ENCODE data around the gene LEMD2. TPM values are rescaled to one million over a fixed set of nuclear protein-coding genes. Genes with fewer than 3 reads are reported as not detected.
A peak's percentile ranks its signal among the peaks of the same experiment; 100 is the strongest.

LEMD2 gene
- total RNA-seq, 1 donor from 2014 or later, result 29.6 TPM

- DNase-seq (ENCODE audit: low spot score), result no peak
- intact Hi-C loops (cut with DNase I), result no loop called here
Observed at GRCh38 chr6:33730611-33731010, 58.3 kb downstream of the LEMD2 start.

GRCh38 chr6:33729059-33729458 lies 59.9 kb downstream of the LEMD2 start:
- no peak for DNase-seq (ENCODE audit: low spot score)

GRCh38 chr6:33728438-33728837 lies 60.5 kb downstream of the LEMD2 start:
- intact Hi-C loops (cut with DNase I), result no loop called here
- DNase-seq (ENCODE audit: low spot score), result no peak

More at GRCh38 chr6:33729059-33729458, 59.9 kb downstream of the LEMD2 start:
- intact Hi-C loops (cut with DNase I), result no loop called here

- DNase-seq (ENCODE audit: low spot score), result peak; percentile 81
- intact Hi-C loops (cut with DNase I), result no loop called here
Observed at GRCh38 chr6:33727932-33728331, 61.0 kb downstream of the LEMD2 start.

GRCh38 chr6:33727126-33727525 lies 61.8 kb downstream of the LEMD2 start:
- intact Hi-C loops (cut with DNase I), result no loop called here
- DNase-seq (ENCODE audit: low spot score), result no peak

- no peak for DNase-seq (ENCODE audit: low spot score)
- intact Hi-C loops (cut with DNase I), result no loop called here
Observed at GRCh38 chr6:33726696-33727095, 62.2 kb downstream of the LEMD2 start.

- intact Hi-C loops (cut with DNase I), result no loop called here
- no peak for DNase-seq (ENCODE audit: low spot score)
Observed at GRCh38 chr6:33725891-33726673, 62.8 kb downstream of the LEMD2 start.

GRCh38 chr6:33725222-33725621 lies 63.7 kb downstream of the LEMD2 start:
- intact Hi-C loops (cut with DNase I), result no loop called here
- no peak for DNase-seq (ENCODE audit: low spot score)

GRCh38 chr6:33724102-33725023 lies 64.6 kb downstream of the LEMD2 start:
- no peak for DNase-seq (ENCODE audit: low spot score)
- intact Hi-C loops (cut with DNase I), result no loop called here

- DNase-seq (ENCODE audit: low spot score), result no peak
- intact Hi-C loops (cut with DNase I), result no loop called here
Observed at GRCh38 chr6:33723371-33724085, 65.4 kb downstream of the LEMD2 start.

GRCh38 chr6:33722103-33722623 lies 66.8 kb downstream of the LEMD2 start:
- no peak for DNase-seq (ENCODE audit: low spot score)
- intact Hi-C loops (cut with DNase I), result no loop called here

- DNase-seq (ENCODE audit: low spot score), result no peak
- intact Hi-C loops (cut with DNase I), result no loop called here
Observed at GRCh38 chr6:33721508-33721907, 67.4 kb downstream of the LEMD2 start.

Other genes with a start within 250 kb of the LEMD2 start
- gene BAK1, start 208.9 kb downstream of the LEMD2 start, total RNA-seq, result 18.8 TPM
- gene ITPR3, start 167.8 kb downstream of the LEMD2 start, total RNA-seq, result 6.9 TPM
- 209 TPM for gene UQCC2, start 77.4 kb downstream of the LEMD2 start, total RNA-seq
- 16.6 TPM for gene IP6K3, start 42.2 kb downstream of the LEMD2 start, total RNA-seq
- gene MLN, start 14.9 kb upstream of the LEMD2 start, total RNA-seq, result not detected

All from cardiac septum (tissue), 1 donor.